ENCODE data around the gene TRIM69.
A peak's percentile ranks its signal among the peaks of the same experiment; 100 is the strongest.

Gene TRIM69

GRCh38 chr15:44715142-44715796, 21.1 kb upstream of the TRIM69 start:
- Histone ChIP-seq H3K4me3 (replicated peaks; ENCODE audit: insufficient read depth, low read length) (no peak overlapping the region), H3K27ac (replicated peaks) (no peak overlapping the region)
- no peak for TF ChIP-seq CTCF (IDR thresholded peaks at IDR 0.05; ENCODE audit: insufficient read depth, low read length)
- no peak for TF ChIP-seq POLR2AphosphoS5 (IDR thresholded peaks at IDR 0.05; ENCODE audit: low read depth)
- TF ChIP-seq SPI1 (IDR thresholded peaks at IDR 0.05; ENCODE audit: borderline replicate concordance, low read depth), result no peak
- no peak for TF ChIP-seq REST (IDR thresholded peaks at IDR 0.05; ENCODE audit: insufficient replicate concordance, low read depth)
- TF ChIP-seq GABPA (IDR thresholded peaks at IDR 0.05; ENCODE audit: low read depth), result no peak

GRCh38 chr15:44715797-44716334, 20.5 kb upstream of the TRIM69 start:
- Histone ChIP-seq H3K27me3 (ENCODE audit: insufficient read depth, poor library complexity, severe bottlenecking) (no peaks in the 10 kb centered on the region), H3K4me3 (replicated peaks; ENCODE audit: insufficient read depth, low read length) (no peak overlapping the region), H3K27ac (replicated peaks) (no peak overlapping the region)
- no peak for DNase-seq (ENCODE audit: low read depth in 1 of 2, low spot score in 1 of 2)
- TF ChIP-seq GABPA (IDR thresholded peaks at IDR 0.05; ENCODE audit: low read depth) (no peak), POLR2AphosphoS5 (IDR thresholded peaks at IDR 0.05; ENCODE audit: low read depth) (no peak), CTCF (IDR thresholded peaks at IDR 0.05; ENCODE audit: insufficient read depth, low read length) (no peak), REST (IDR thresholded peaks at IDR 0.05; ENCODE audit: insufficient replicate concordance, low read depth) (no peak), SPI1 (IDR thresholded peaks at IDR 0.05; ENCODE audit: borderline replicate concordance, low read depth) (no peak)

More at GRCh38 chr15:44715142-44715796, 21.1 kb upstream of the TRIM69 start:
- H3K27me3 ChIP-seq (ENCODE audit: insufficient read depth, poor library complexity, severe bottlenecking), result no peaks in the 10 kb centered on the region
- no peak for DNase-seq (ENCODE audit: low read depth in 1 of 2, low spot score in 1 of 2)

- TF ChIP-seq GABPA (IDR thresholded peaks at IDR 0.05; ENCODE audit: low read depth), result no peak
Observed at GRCh38 chr15:44716983-44717602, 19.2 kb upstream of the TRIM69 start.

GRCh38 chr15:44718180-44718926, 18.0 kb upstream of the TRIM69 start:
- H3K27ac ChIP-seq (replicated peaks), result peak overlapping the region; percentile 15
- no peak for DNase-seq (ENCODE audit: low read depth in 1 of 2, low spot score in 1 of 2)

More at GRCh38 chr15:44716983-44717602, 19.2 kb upstream of the TRIM69 start:
- H3K27ac ChIP-seq (replicated peaks), result no peak overlapping the region
- DNase-seq (ENCODE audit: low read depth in 1 of 2, low spot score in 1 of 2), result no peak
- no peak overlapping the region for H3K4me3 ChIP-seq (replicated peaks; ENCODE audit: insufficient read depth, low read length)
- no peaks in the 10 kb centered on the region for H3K27me3 ChIP-seq (ENCODE audit: insufficient read depth, poor library complexity, severe bottlenecking)

More at GRCh38 chr15:44718180-44718926, 18.0 kb upstream of the TRIM69 start:
- Histone ChIP-seq H3K27me3 (ENCODE audit: insufficient read depth, poor library complexity, severe bottlenecking) (no peaks in the 10 kb centered on the region), H3K4me3 (replicated peaks; ENCODE audit: insufficient read depth, low read length) (no peak overlapping the region)
- TF ChIP-seq GABPA (IDR thresholded peaks at IDR 0.05; ENCODE audit: low read depth), result no peak
- no peak for TF ChIP-seq POLR2AphosphoS5 (IDR thresholded peaks at IDR 0.05; ENCODE audit: low read depth)
- TF ChIP-seq REST (IDR thresholded peaks at IDR 0.05; ENCODE audit: insufficient replicate concordance, low read depth), result no peak
- no peak for TF ChIP-seq CTCF (IDR thresholded peaks at IDR 0.05; ENCODE audit: insufficient read depth, low read length)
- no peak for TF ChIP-seq SPI1 (IDR thresholded peaks at IDR 0.05; ENCODE audit: borderline replicate concordance, low read depth)
